Measurements from ENCODE around the gene ZNF423. TPM values are rescaled to one million over a fixed set of nuclear protein-coding genes. Genes with fewer than 3 reads are reported as not detected.

ZNF423 gene
- total RNA-seq, 1 donor from 2014 or later = not detected

GRCh38 chr16:49588729-49589384 lies 267.1 kb downstream of the ZNF423 start:
- intact Hi-C loops (cut with micrococcal nuclease) = no loop called here
- Mint-ChIP-seq H3K27me3 (peaks cover 10% of the 10 kb centered on the region), H3K9me3 (no peaks in the 10 kb centered on the region), H3K4me3 (no peak overlapping the region), H3K36me3 (ENCODE audit: low read depth) (no peaks in the 10 kb centered on the region), H3K27ac (no peak overlapping the region), H3K4me1 (no peaks in the 10 kb centered on the region)
- DNase-seq (no peak), ATAC-seq (ENCODE audit: low read depth) (no peak)
- ChIA-PET CTCF (no interaction called here), POLR2A (no interaction called here)
- TF ChIP-seq, protein P1, sequence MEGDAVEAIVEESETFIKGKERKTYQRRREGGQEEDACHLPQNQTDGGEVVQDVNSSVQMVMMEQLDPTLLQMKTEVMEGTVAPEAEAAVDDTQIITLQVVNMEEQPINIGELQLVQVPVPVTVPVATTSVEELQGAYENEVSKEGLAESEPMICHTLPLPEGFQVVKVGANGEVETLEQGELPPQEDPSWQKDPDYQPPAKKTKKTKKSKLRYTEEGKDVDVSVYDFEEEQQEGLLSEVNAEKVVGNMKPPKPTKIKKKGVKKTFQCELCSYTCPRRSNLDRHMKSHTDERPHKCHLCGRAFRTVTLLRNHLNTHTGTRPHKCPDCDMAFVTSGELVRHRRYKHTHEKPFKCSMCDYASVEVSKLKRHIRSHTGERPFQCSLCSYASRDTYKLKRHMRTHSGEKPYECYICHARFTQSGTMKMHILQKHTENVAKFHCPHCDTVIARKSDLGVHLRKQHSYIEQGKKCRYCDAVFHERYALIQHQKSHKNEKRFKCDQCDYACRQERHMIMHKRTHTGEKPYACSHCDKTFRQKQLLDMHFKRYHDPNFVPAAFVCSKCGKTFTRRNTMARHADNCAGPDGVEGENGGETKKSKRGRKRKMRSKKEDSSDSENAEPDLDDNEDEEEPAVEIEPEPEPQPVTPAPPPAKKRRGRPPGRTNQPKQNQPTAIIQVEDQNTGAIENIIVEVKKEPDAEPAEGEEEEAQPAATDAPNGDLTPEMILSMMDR (IDR thresholded peaks at IDR 0.05) = no peak

DNA sequence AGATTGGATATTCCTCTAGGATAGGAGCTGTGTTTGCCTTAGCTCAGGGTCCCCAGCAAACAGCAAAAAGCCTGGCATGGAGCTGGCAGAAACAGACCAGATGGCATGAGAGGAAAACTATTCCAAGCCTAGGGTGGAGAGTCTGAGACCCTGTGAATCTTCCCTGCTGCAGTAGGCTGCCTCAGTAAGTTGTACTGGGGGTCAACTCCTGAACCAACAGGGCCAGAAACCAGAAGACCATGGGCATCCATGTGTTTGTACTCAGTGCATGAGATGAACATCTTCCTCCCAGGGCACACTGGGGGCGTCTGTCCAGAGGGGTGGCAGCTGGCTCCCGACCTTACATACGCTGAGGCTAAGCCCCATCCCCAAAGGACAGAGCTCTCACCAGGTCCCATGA lies 267.9 kb downstream of the ZNF423 start:
- no peak overlapping the region for H3K27ac Mint-ChIP-seq
- POLR2A ChIA-PET = no interaction called here
- H3K4me3 Mint-ChIP-seq = no peak overlapping the region
- peaks cover 6% of the 10 kb centered on the region for H3K27me3 Mint-ChIP-seq
- H3K9me3 Mint-ChIP-seq = no peaks in the 10 kb centered on the region
- no peaks in the 10 kb centered on the region for H3K4me1 Mint-ChIP-seq
- TF ChIP-seq, protein P1 (IDR thresholded peaks at IDR 0.05) = no peak
- DNase-seq (no peak), ATAC-seq (ENCODE audit: low read depth) (no peak)
- intact Hi-C loops (cut with micrococcal nuclease) = no loop called here
- no peaks in the 10 kb centered on the region for H3K36me3 Mint-ChIP-seq (ENCODE audit: low read depth)
- CTCF ChIA-PET = no interaction called here

- Mint-ChIP-seq H3K4me1 (no peaks in the 10 kb centered on the region), H3K9me3 (no peaks in the 10 kb centered on the region), H3K27me3 (peaks cover 5% of the 10 kb centered on the region), H3K4me3 (no peak overlapping the region), H3K36me3 (ENCODE audit: low read depth) (no peaks in the 10 kb centered on the region), H3K27ac (no peak overlapping the region)
- CTCF ChIA-PET = no interaction called here
- DNase-seq = no peak
- TF ChIP-seq, protein P1 (IDR thresholded peaks at IDR 0.05) = no peak
- ATAC-seq (ENCODE audit: low read depth) = no peak
- POLR2A ChIA-PET = no interaction called here
- intact Hi-C loops (cut with micrococcal nuclease) = no loop called here
Observed at GRCh38 chr16:49587511-49587910, 268.4 kb downstream of the ZNF423 start.

GRCh38 chr16:49586466-49587450 lies 269.2 kb downstream of the ZNF423 start:
- DNase-seq (no peak), ATAC-seq (ENCODE audit: low read depth) (no peak)
- H3K27me3 Mint-ChIP-seq = peaks cover 3% of the 10 kb centered on the region
- TF ChIP-seq, protein P1 (IDR thresholded peaks at IDR 0.05) = no peak
- intact Hi-C loops (cut with micrococcal nuclease) = no loop called here
- ChIA-PET CTCF (no interaction called here), POLR2A (no interaction called here)
- no peak overlapping the region for H3K4me3 Mint-ChIP-seq
- no peak overlapping the region for H3K27ac Mint-ChIP-seq
- no peaks in the 10 kb centered on the region for H3K36me3 Mint-ChIP-seq (ENCODE audit: low read depth)
- no peaks in the 10 kb centered on the region for H3K9me3 Mint-ChIP-seq
- no peaks in the 10 kb centered on the region for H3K4me1 Mint-ChIP-seq

DNA sequence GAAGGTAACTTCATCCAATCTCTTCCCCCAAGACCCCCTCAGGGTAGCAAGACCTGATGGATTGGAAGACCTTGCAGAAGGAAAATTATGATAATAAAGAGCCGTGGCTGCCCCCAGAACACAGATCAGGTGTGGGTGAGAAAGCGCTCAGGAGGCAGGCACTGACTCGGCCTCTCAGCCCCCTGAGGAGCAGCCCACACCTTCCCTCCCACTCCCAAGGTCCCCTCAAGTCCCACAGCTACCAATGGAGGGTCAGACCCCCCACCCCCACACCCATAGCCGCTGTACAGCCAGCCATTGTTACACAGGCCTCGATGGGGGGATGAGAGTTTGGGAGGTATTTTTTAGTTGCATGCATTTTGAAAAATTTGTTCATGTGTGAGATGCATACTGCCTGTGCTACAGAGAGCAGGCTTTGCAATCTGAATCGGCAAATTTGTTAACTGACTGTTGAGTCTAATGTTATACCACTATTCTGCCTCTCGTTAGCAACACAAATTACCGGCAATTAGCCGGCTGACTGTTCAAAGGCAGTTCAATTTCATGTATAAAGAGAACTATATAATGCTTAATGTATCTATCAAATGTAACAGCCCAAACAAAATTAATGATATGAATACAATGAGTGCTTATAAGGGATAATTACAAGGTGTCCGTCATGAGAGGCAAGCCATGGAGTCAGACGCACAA lies 270.6 kb downstream of the ZNF423 start:
- peaks cover 3% of the 10 kb centered on the region for H3K27me3 Mint-ChIP-seq
- ChIA-PET POLR2A (no interaction called here), CTCF (no interaction called here)
- no peaks in the 10 kb centered on the region for H3K4me1 Mint-ChIP-seq
- ATAC-seq (ENCODE audit: low read depth) = no peak
- intact Hi-C loops (cut with micrococcal nuclease) = no loop called here
- no peaks in the 10 kb centered on the region for H3K9me3 Mint-ChIP-seq
- TF ChIP-seq, protein P1 (IDR thresholded peaks at IDR 0.05) = no peak
- H3K27ac Mint-ChIP-seq = no peak overlapping the region
- no peak overlapping the region for H3K4me3 Mint-ChIP-seq
- H3K36me3 Mint-ChIP-seq (ENCODE audit: low read depth) = no peaks in the 10 kb centered on the region
- no peak for DNase-seq

All from activated B cell treated with CpG ODN at 0.5 μM for 24 hours (primary cell).